Upper lobe of left lung (tissue), 4 donors: ENCODE results near the gene PAF1.

Experiments used
- CTCF ChIP-seq, 6 experiments: fragments of 450-650 bp in 4 of 6; fragments of 200-600 bp in 2 of 6; sonication (generic) in 2 of 6; IDR thresholded peaks; one replicate each; pipeline ENCODE4 v1.5.1; 2016 to 2019; ENCODE audit warnings: antibody characterized with exemption in 6 of 6
- POLR2A ChIP-seq, 4 donors: fragments of 450-650 bp; IDR thresholded peaks; one replicate each; pipeline ENCODE4 v1.5.1; 2016 to 2017; ENCODE audit warnings: antibody characterized with exemption in 4 of 4, mild to moderate bottlenecking in 2 of 4

DNA sequence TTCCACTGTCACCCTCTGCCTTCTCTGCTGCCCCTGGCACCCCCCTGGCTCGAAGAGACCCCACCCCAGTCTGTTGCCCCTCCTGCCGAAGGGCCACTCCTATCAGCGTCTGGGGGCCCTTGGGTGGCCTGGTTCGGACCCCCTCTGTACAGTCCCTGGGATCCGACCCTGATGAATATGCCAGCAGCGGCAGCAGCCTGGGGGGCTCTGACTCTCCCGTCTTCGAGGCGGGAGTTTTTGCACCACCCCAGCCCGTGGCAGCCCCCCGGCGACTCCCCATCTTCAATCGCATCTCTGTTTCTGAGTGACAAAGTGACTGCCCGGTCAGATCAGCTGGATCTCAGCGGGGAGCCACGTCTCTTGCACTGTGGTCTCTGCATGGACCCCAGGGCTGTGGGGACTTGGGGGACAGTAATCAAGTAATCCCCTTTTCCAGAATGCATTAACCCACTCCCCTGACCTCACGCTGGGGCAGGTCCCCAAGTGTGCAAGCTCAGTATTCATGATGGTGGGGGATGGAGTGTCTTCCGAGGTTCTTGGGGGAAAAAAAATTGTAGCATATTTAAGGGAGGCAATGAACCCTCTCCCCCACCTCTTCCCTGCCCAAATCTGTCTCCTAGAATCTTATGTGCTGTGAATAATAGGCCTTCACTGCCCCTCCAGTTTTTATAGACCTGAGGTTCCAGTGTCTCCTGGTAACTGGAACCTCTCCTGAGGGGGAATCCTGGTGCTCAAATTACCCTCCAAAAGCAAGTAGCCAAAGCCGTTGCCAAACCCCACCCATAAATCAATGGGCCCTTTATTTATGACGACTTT is 17.7 kb upstream of the PAF1 start:
- TF ChIP-seq POLR2A (IDR thresholded peaks at IDR 0.05) (peak in 3 of 4 donors; percentile 20 to 22 (median 22)), CTCF (IDR thresholded peaks at IDR 0.05) (no peak)
